DOHH2 (cell line): ENCODE measurements around the gene SLC6A9.

Source experiments
- H3F3A ChIP-seq: fragments of 200-600 bp; sonication (generic), shearing (Covaris generic); 2 replicates; pipeline ENCODE4 v1.6.0; 2016; ENCODE audit warnings: antibody characterized with exemption, mild to moderate bottlenecking; ENCODE audit not compliant: control insufficient read depth, insufficient read depth
- H3K27ac ChIP-seq: fragments of 200-600 bp; sonication (generic); 2 replicates; pipeline ENCODE4 v1.5.1; 2014; ENCODE audit warnings: low read depth, mild to moderate bottlenecking, low read length, moderate library complexity
- H3K27me3 ChIP-seq: fragments of 200-600 bp; sonication (generic); 2 replicates; pipeline ENCODE4 v1.6.1; 2014; ENCODE audit warnings: mild to moderate bottlenecking, low read length, mixed read lengths; ENCODE audit not compliant: control insufficient read depth
- H3K36me3 ChIP-seq: fragments of 200-600 bp; sonication (generic); 2 replicates; pipeline ENCODE4 v1.6.1; 2014; ENCODE audit warnings: mild to moderate bottlenecking, low read length, moderate library complexity, mixed read lengths; ENCODE audit not compliant: control insufficient read depth
- H3K4me1 ChIP-seq: fragments of 200-600 bp; sonication (generic); 2 replicates; pipeline ENCODE4 v1.6.1; 2014; ENCODE audit warnings: mild to moderate bottlenecking, low read length, mixed read lengths; ENCODE audit not compliant: control insufficient read depth
- H3K4me2 ChIP-seq: fragments of 200-600 bp; sonication (generic); 2 replicates; pipeline ENCODE4 v1.6.0; 2014; ENCODE audit warnings: mild to moderate bottlenecking, low read length, moderate library complexity
- H3K4me3 ChIP-seq: fragments of 200-600 bp; sonication (generic); 2 replicates; pipeline ENCODE4 v1.5.1; 2014; ENCODE audit warnings: mild to moderate bottlenecking, low read length, mixed read lengths
- H3K79me2 ChIP-seq: fragments of 200-600 bp; sonication (generic); 2 replicates; pipeline ENCODE4 v1.6.1; 2014; ENCODE audit warnings: mild to moderate bottlenecking, low read length, mixed read lengths; ENCODE audit not compliant: control insufficient read depth
- H3K9me2 ChIP-seq: fragments of 200-600 bp; sonication (generic); replicated peaks from 2 replicates; pipeline ENCODE4 v1.6.1; 2014; ENCODE audit warnings: mild to moderate bottlenecking, low read length, mixed read lengths; ENCODE audit not compliant: control insufficient read depth
- H3K9me3 ChIP-seq: fragments of 200-600 bp; sonication (generic); 2 replicates; pipeline ENCODE4 v1.6.1; 2014; ENCODE audit warnings: antibody characterized with exemption, low read length, mixed read lengths; ENCODE audit not compliant: control insufficient read depth, insufficient read depth
- H4K20me1 ChIP-seq: fragments of 200-600 bp; sonication (generic); 2 replicates; pipeline ENCODE4 v1.6.0; 2014; ENCODE audit warnings: low read depth, mild to moderate bottlenecking, antibody characterized with exemption, low read length, moderate library complexity; ENCODE audit not compliant: control insufficient read depth, insufficient read depth
- EZH2phosphoT487 ChIP-seq: fragments of 200-600 bp; sonication (generic); IDR thresholded peaks from 2 replicates; pipeline ENCODE4 v1.6.1; 2017; ENCODE audit warnings: borderline replicate concordance, mild to moderate bottlenecking, antibody characterized with exemption, low read length, moderate library complexity, mixed read lengths
- TF ChIP-seq, protein P1 (sequence below): fragments of 200-600 bp; sonication (generic); IDR thresholded peaks from one replicate; pipeline ENCODE4 v1.5.1; 2014; ENCODE audit warnings: antibody characterized with exemption, mild to moderate bottlenecking, low read depth, low read length; ENCODE audit not compliant: poor library complexity, severe bottlenecking

Gene SLC6A9

DNA sequence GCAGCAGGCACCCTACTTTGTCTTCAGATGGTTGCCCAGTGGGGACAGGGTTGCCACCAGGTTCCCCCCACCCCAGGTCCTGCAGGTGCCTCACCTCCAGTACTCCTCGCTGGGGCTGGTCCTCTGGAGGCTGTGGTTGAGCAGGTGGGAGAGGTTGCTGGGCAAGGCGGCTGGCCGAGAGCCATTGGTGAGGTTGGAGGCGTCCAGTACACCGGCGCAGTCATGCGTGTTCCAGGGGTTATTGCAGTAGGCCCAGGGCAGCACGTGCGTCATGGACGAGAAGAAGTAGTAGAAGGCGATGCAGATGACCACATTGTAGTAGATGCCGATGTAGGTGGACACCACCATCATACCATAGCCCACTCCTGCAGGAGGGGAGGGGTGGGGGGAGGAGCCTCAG lies 23.0 kb downstream of the SLC6A9 start:
- Histone ChIP-seq H3K27me3 (peaks cover 2% of the 10 kb centered on the region; the same call in 1 of the 2 replicates), H3K79me2 (no peaks in the 10 kb centered on the region), H3K4me2 (no peak overlapping the region), H3F3A (no peaks in the 10 kb centered on the region), H3K9me2 (no peaks in the 10 kb centered on the region), H3K27ac (no peak overlapping the region), H3K36me3 (no peaks in the 10 kb centered on the region), H4K20me1 (no peaks in the 10 kb centered on the region), H3K4me1 (no peaks in the 10 kb centered on the region), H3K4me3 (no peak overlapping the region), H3K9me3 (no peaks in the 10 kb centered on the region)
- no peak for TF ChIP-seq EZH2phosphoT487
- TF ChIP-seq, protein P1, sequence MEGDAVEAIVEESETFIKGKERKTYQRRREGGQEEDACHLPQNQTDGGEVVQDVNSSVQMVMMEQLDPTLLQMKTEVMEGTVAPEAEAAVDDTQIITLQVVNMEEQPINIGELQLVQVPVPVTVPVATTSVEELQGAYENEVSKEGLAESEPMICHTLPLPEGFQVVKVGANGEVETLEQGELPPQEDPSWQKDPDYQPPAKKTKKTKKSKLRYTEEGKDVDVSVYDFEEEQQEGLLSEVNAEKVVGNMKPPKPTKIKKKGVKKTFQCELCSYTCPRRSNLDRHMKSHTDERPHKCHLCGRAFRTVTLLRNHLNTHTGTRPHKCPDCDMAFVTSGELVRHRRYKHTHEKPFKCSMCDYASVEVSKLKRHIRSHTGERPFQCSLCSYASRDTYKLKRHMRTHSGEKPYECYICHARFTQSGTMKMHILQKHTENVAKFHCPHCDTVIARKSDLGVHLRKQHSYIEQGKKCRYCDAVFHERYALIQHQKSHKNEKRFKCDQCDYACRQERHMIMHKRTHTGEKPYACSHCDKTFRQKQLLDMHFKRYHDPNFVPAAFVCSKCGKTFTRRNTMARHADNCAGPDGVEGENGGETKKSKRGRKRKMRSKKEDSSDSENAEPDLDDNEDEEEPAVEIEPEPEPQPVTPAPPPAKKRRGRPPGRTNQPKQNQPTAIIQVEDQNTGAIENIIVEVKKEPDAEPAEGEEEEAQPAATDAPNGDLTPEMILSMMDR = no peak

DNA sequence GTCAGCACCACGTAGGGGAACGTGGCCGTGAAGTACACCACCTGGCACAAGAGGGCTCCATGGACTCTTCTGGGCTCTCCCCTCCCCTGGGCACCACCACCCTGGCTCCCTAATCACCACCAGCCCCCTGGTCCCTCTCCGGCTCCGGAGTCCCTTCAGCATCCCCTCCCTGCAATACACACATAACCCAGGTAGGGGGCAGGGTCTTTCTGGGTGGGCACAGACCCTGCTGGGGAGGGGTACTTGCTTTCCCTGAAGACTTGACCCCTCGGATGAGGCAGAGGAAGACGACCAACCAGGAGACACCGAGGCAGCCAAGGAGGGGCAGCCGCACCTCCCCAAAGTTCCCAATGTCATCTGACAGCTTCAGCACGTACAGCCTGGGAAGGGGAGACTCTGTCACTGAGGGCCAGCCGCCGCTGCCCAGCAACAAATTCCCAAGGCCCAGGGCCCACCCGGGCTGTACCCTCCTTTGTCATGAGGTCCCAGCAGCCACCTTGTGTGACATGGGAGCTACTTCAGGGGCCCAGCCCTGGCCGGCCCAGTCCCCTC lies 28.6 kb downstream of the SLC6A9 start:
- Histone ChIP-seq H3K36me3 (no peaks in the 10 kb centered on the region), H3K9me2 (no peaks in the 10 kb centered on the region), H3F3A (no peaks in the 10 kb centered on the region), H3K4me1 (no peaks in the 10 kb centered on the region), H3K4me2 (no peak overlapping the region), H3K27me3 (0 out of 2 replicates have a peak, but pooled peaks cover 2% of the 10 kb centered on the region), H3K4me3 (no peak overlapping the region), H3K27ac (no peak overlapping the region), H3K79me2 (no peaks in the 10 kb centered on the region), H3K9me3 (no peaks in the 10 kb centered on the region), H4K20me1 (no peaks in the 10 kb centered on the region)
- TF ChIP-seq, protein P1 = peak; percentile 28
- no peak for TF ChIP-seq EZH2phosphoT487

DNA sequence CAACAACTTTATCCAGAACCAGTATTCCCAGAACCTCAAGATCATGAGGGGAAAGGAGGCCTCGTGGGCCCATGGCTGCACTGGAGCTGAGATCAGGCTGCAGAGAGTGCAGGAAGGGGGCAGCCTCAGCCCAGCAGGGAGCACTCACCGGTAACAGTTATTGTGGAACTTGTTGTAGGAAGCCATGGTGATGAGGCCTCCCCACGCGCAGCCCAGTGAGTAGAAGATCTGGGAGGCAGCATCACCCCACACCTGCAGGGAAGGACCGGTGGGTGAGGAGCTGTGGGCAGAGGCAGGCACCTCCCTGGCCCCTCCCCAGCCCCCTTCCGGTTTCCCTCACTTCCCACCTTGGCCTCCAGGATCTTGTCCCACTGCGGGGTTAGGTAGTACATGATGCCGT lies 29.1 kb downstream of the SLC6A9 start:
- 0 out of 2 replicates have a peak, but pooled peaks cover 1% of the 10 kb centered on the region for H3K27me3 ChIP-seq
- H3K4me2 ChIP-seq = no peak overlapping the region
- no peaks in the 10 kb centered on the region for H3F3A ChIP-seq
- H3K4me1 ChIP-seq = no peaks in the 10 kb centered on the region
- no peaks in the 10 kb centered on the region for H3K79me2 ChIP-seq
- H4K20me1 ChIP-seq = no peaks in the 10 kb centered on the region
- H3K4me3 ChIP-seq = no peak overlapping the region
- H3K27ac ChIP-seq = no peak overlapping the region
- H3K9me2 ChIP-seq = no peaks in the 10 kb centered on the region
- TF ChIP-seq EZH2phosphoT487 = no peak
- TF ChIP-seq, protein P1 = no peak
- no peaks in the 10 kb centered on the region for H3K36me3 ChIP-seq
- no peaks in the 10 kb centered on the region for H3K9me3 ChIP-seq
